AG09319 (cell line): ENCODE data around the gene USP22.

ENCODE experiments used
- DNase-seq: peaks from one replicate; pipeline ENCODE4 v3.0.0-alpha.2; 2010; ENCODE audit warnings: low read depth; ENCODE audit errors: extremely low read depth
- CTCF ChIP-seq: IDR thresholded peaks from 2 replicates; pipeline ENCODE4 v1.5.1; 2011; ENCODE audit warnings: low read depth, mild to moderate bottlenecking, inconsistent platforms, low read length, moderate library complexity

Gene USP22

GRCh38 chr17:20995164-20995872, 47.5 kb downstream of the USP22 start:
- TF ChIP-seq CTCF, result no peak
- no peak for DNase-seq

- no peak for DNase-seq
- no peak for TF ChIP-seq CTCF
Measured at GRCh38 chr17:20994779-20995149, 48.0 kb downstream of the USP22 start.

DNA sequence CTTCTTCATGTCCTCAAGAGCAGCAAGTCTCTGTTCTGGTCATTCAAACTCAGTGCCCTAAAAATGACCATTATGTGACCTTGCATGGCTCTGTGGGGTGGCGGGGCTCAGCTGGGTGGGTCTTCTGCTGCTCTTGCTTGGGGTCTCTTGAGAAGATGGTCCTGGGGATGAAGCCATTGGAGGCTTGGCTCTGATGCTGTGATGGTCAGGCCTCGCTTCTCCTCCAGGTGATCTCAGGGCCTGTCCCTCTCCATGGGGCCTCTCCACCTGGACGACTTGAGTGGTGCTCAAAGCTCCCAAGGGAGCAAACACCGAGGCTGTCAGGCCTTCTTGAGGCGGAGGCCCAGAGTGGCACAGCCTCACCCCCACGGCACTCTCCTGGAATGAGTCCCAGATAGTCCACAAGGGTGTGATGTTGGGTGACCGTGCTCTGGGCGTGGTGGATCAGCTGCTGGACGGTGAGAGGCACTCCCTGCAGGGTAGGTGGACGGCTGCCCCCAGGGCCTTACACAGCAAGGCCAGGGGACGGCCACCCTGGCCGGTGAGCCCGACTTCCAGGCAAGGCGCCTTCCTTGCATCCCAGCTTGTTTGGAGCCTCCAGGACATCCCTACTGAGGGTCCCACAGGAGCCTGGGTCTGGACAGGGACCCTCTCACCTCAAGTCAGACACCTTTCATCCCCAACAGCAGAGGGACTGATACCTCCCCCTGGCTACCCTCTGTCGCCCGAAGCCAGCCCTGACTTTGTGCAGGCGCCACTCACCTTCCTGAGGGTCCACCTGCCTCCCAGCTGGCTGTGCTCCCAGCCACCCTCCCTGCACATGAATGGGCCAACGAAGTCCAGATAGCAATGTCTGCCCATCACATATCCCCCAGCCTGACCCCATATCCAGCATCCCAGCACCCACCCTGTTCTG, 48.7 kb downstream of the USP22 start:
- no peak for TF ChIP-seq CTCF
- DNase-seq, result no peak

DNA sequence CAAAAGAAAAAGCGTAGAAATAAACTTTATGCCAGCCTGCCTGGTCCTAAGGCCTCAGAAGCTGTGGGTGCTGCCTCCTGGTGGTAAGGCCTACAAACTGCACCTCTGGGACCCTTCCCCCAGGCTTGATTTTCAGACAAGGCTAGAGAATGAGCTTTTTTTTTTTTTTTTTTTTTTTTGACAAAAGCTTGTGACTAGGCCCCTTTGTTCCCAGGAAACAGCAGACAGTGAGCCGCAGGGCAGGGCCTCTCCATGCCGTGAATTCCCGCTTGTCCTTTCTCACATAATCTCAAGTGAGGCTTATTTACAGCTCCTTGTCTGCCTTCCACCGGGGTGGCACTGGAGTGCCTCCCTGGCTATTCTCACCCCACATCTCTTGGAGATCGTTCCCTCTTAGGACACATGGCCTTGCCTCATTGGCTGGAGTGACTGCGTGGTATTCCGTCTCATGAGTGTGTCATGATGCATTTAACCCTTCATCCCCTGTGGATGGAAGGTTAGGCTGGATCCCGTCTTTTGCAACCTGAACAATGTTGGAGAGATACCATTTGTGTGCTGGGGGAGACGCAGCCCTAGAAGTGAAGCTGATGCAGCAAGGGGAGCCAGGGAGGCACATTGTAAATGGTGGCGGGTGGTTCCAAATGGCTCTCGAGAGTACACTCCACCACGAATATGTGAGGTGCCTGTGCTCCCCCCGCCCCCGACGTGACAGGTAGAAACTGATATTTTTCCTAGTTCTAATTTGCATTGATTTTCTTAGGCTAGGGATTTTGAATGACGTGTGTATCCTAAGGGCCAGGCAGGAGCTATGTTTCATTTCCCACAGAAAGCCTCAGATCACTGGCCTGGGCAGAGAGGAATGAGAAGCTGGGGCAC, 49.6 kb downstream of the USP22 start:
- peak; percentile 97 for TF ChIP-seq CTCF
- DNase-seq, result peak; percentile 44

- no peak for DNase-seq
- TF ChIP-seq CTCF, result no peak
Measured at GRCh38 chr17:20992416-20992815, 50.4 kb downstream of the USP22 start.

DNA sequence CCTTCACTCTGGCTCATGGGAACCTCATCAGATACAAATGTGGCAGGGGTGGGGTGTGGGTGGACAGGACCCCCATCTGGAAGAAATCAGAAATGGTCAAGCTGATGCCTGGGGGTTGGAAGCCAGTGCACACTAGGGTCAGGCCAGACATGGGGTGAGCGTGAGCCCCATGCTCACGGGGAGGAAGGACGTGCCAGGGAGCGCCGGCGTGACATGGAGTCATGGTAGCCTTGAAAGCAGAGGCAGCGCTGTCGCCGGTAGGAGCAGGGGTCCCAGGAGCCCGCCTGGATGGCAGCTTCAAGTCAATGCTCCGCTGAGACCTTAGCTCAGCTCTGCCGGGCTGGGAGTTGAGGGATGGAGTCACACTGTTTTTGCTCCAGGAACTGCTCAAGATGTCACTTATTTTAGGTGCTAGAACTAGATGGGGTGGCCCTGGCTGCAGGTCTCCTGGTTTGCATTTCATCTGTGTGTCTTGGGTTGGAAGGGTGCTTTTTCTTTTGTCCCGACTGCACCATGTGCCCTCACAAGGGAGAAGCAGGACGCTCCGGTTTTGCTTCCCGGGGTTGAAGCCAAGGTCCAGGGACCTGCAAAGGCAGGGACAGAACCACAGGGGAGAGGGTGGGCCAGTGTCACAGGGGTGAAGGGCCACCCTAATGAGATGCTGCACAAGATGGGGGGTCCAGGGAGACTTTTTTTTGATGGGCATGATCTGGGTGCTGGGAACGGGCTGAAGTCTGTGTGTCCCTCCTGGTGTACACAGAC, 51.4 kb downstream of the USP22 start:
- no peak for TF ChIP-seq CTCF
- DNase-seq, result no peak
